HEK293T (cell line): ENCODE results near the gene TMEM129.

Experiments used
- FOXK2 ChIP-seq: fragments of 450-650 bp; IDR thresholded peaks from 2 replicates; pipeline ENCODE4 v1.6.1; 2016; ENCODE audit warnings: mild to moderate bottlenecking
- SUZ12 ChIP-seq: fragments of 450-650 bp; IDR thresholded peaks from 2 replicates; pipeline ENCODE4 v1.6.1; 2016; ENCODE audit warnings: mild to moderate bottlenecking

DNA sequence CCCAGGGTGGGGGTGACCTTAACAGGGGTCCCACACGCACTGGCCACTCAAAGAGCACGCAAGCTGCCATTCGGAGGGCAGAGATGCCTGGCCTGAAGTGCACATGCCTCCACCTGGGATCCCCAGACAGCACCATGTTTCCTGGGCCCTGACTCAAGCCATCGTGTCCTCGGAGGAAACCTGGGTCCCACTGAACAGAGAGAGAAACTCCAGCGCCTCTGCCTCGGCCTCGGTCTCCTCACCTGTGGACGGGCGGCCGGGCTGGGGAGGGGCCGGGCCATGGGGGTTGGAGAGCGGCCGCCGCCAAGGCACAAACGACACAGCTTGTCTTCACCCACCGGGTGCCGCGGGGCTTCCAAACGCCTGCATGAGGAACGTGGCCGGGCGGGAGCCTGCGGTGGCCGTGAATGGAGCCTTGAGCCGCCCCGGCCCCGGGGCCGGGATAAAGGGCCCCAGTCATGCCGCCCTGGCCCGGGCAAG, 42.0 kb upstream of the TMEM129 start:
- TF ChIP-seq FOXK2 (no peak), SUZ12 (no peak)
